Measurements from ENCODE around the gene LINGO4.
A peak's percentile ranks its signal among the peaks of the same experiment; 100 is the strongest.

The LINGO4 gene

DNA sequence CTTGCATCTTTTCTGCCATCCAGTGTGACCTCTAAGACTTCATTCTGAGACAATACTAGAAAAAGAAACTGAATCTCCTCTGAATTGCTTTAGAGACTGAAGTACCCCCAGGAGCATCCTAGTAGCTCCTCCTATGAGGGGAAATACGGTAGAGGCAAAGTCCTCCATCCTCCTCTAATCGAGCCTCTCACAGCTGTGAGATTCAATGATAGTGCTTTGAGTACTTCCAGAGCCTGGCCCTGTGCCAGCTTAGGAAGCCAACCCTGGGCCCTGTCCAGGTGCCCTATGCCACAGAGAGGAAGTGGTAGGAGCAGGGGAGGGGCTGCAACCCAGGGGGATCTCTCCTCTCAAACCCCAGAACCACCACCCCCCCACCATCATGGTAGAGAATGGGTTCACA is 15.7 kb upstream of the LINGO4 start:
- H3K36me3 ChIP-seq (ENCODE audit: insufficient read depth, low read length) = no peaks in the 10 kb centered on the region
- no peak overlapping the region for H3K4me3 ChIP-seq (ENCODE audit: low read length, poor library complexity, severe bottlenecking)
- no peaks in the 10 kb centered on the region for H3K27me3 ChIP-seq (ENCODE audit: insufficient read depth, low read length, poor library complexity, severe bottlenecking)
- no peaks in the 10 kb centered on the region for H3K9me2 ChIP-seq (replicated peaks; ENCODE audit: low read depth, low read length)
- H2AFZ ChIP-seq (ENCODE audit: low read length) = no peak overlapping the region
- H3K79me2 ChIP-seq (ENCODE audit: insufficient read depth, low read length) = no peaks in the 10 kb centered on the region
- H3K4me1 ChIP-seq (ENCODE audit: insufficient read depth, low read length, poor library complexity, severe bottlenecking) = peaks cover 55% of the 10 kb centered on the region
- H3K4me2 ChIP-seq (ENCODE audit: low read depth, low read length, poor library complexity, severe bottlenecking) = peak overlapping the region; percentile 61
- H3K9ac ChIP-seq (ENCODE audit: low read depth, low read length, poor library complexity, severe bottlenecking) = no peak overlapping the region
- no peaks in the 10 kb centered on the region for H4K20me1 ChIP-seq (ENCODE audit: insufficient read depth, low read length, poor library complexity, severe bottlenecking)
- H3K9me3 ChIP-seq (ENCODE audit: insufficient read depth, low read depth, low read length) = no peaks in the 10 kb centered on the region
- H3F3A ChIP-seq (ENCODE audit: low read depth) = no peaks in the 10 kb centered on the region
- no peak for TF ChIP-seq EZH2phosphoT487 (IDR thresholded peaks at IDR 0.05; ENCODE audit: borderline replicate concordance)
- TF ChIP-seq, protein P1, sequence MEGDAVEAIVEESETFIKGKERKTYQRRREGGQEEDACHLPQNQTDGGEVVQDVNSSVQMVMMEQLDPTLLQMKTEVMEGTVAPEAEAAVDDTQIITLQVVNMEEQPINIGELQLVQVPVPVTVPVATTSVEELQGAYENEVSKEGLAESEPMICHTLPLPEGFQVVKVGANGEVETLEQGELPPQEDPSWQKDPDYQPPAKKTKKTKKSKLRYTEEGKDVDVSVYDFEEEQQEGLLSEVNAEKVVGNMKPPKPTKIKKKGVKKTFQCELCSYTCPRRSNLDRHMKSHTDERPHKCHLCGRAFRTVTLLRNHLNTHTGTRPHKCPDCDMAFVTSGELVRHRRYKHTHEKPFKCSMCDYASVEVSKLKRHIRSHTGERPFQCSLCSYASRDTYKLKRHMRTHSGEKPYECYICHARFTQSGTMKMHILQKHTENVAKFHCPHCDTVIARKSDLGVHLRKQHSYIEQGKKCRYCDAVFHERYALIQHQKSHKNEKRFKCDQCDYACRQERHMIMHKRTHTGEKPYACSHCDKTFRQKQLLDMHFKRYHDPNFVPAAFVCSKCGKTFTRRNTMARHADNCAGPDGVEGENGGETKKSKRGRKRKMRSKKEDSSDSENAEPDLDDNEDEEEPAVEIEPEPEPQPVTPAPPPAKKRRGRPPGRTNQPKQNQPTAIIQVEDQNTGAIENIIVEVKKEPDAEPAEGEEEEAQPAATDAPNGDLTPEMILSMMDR (conservative IDR thresholded peaks at IDR 0.05; ENCODE audit: low read length) = no peak

GRCh38 chr1:151819976-151820623 is 14.9 kb upstream of the LINGO4 start:
- Histone ChIP-seq H3K4me1 (ENCODE audit: insufficient read depth, low read length, poor library complexity, severe bottlenecking) (peaks cover 55% of the 10 kb centered on the region), H3K36me3 (ENCODE audit: insufficient read depth, low read length) (no peaks in the 10 kb centered on the region), H3K9ac (ENCODE audit: low read depth, low read length, poor library complexity, severe bottlenecking) (no peak overlapping the region), H3K4me2 (ENCODE audit: low read depth, low read length, poor library complexity, severe bottlenecking) (peak overlapping the region; percentile 61), H3K9me3 (ENCODE audit: insufficient read depth, low read depth, low read length) (no peaks in the 10 kb centered on the region), H3K27me3 (ENCODE audit: insufficient read depth, low read length, poor library complexity, severe bottlenecking) (no peaks in the 10 kb centered on the region), H3K9me2 (replicated peaks; ENCODE audit: low read depth, low read length) (no peaks in the 10 kb centered on the region), H3K79me2 (ENCODE audit: insufficient read depth, low read length) (no peaks in the 10 kb centered on the region), H2AFZ (ENCODE audit: low read length) (no peak overlapping the region), H3K4me3 (ENCODE audit: low read length, poor library complexity, severe bottlenecking) (no peak overlapping the region), H3F3A (ENCODE audit: low read depth) (no peaks in the 10 kb centered on the region), H4K20me1 (ENCODE audit: insufficient read depth, low read length, poor library complexity, severe bottlenecking) (no peaks in the 10 kb centered on the region)
- TF ChIP-seq, protein P1 (conservative IDR thresholded peaks at IDR 0.05; ENCODE audit: low read length) = no peak
- no peak for TF ChIP-seq EZH2phosphoT487 (IDR thresholded peaks at IDR 0.05; ENCODE audit: borderline replicate concordance)

GRCh38 chr1:151819227-151819835 is 14.1 kb upstream of the LINGO4 start:
- Histone ChIP-seq H3K4me1 (ENCODE audit: insufficient read depth, low read length, poor library complexity, severe bottlenecking) (peaks cover 52% of the 10 kb centered on the region), H3K9me2 (replicated peaks; ENCODE audit: low read depth, low read length) (no peaks in the 10 kb centered on the region), H3K36me3 (ENCODE audit: insufficient read depth, low read length) (no peaks in the 10 kb centered on the region), H3K4me3 (ENCODE audit: low read length, poor library complexity, severe bottlenecking) (no peak overlapping the region), H3K4me2 (ENCODE audit: low read depth, low read length, poor library complexity, severe bottlenecking) (no peak overlapping the region), H3F3A (ENCODE audit: low read depth) (no peaks in the 10 kb centered on the region), H3K9ac (ENCODE audit: low read depth, low read length, poor library complexity, severe bottlenecking) (no peak overlapping the region), H3K9me3 (ENCODE audit: insufficient read depth, low read depth, low read length) (no peaks in the 10 kb centered on the region), H3K79me2 (ENCODE audit: insufficient read depth, low read length) (no peaks in the 10 kb centered on the region), H3K27me3 (ENCODE audit: insufficient read depth, low read length, poor library complexity, severe bottlenecking) (no peaks in the 10 kb centered on the region), H4K20me1 (ENCODE audit: insufficient read depth, low read length, poor library complexity, severe bottlenecking) (no peaks in the 10 kb centered on the region), H2AFZ (ENCODE audit: low read length) (no peak overlapping the region)
- TF ChIP-seq, protein P1 (conservative IDR thresholded peaks at IDR 0.05; ENCODE audit: low read length) = no peak
- no peak for TF ChIP-seq EZH2phosphoT487 (IDR thresholded peaks at IDR 0.05; ENCODE audit: borderline replicate concordance)

Data from Loucy (cell line).